ENCODE results near the gene AHNAK2.
"Not testable (repeated sequence)": the region's sequence is repeated elsewhere in the genome, so short reads cannot be mapped to it uniquely, and the experiment has no call there.

The AHNAK2 gene

GRCh38 chr14:104950701-104951100 is 27.5 kb downstream of the AHNAK2 start:
- not testable (repeated sequence) for DNase-seq

- DNase-seq: no peak
These were observed 28.2 kb downstream of the AHNAK2 start for GRCh38 chr14:104950021-104950420.

GRCh38 chr14:104949406-104949955 is 28.7 kb downstream of the AHNAK2 start:
- DNase-seq: not testable (repeated sequence)

GRCh38 chr14:104948736-104949031 is 29.5 kb downstream of the AHNAK2 start:
- DNase-seq: no peak

GRCh38 chr14:104947881-104948735 is 30.1 kb downstream of the AHNAK2 start:
- not testable (repeated sequence) for DNase-seq

- DNase-seq: not testable (repeated sequence)
These were observed 31.0 kb downstream of the AHNAK2 start for GRCh38 chr14:104947201-104947600.

- DNase-seq: not testable (repeated sequence)
These were observed 31.9 kb downstream of the AHNAK2 start for GRCh38 chr14:104945986-104946965.

GRCh38 chr14:104945266-104945665 is 32.9 kb downstream of the AHNAK2 start:
- not testable (repeated sequence) for DNase-seq

GRCh38 chr14:104944436-104945205 is 33.6 kb downstream of the AHNAK2 start:
- DNase-seq: not testable (repeated sequence)

GRCh38 chr14:104944016-104944308 is 34.2 kb downstream of the AHNAK2 start:
- not testable (repeated sequence) for DNase-seq

GRCh38 chr14:104943216-104944015 is 34.8 kb downstream of the AHNAK2 start:
- DNase-seq: not testable (repeated sequence)

GRCh38 chr14:104942586-104942985 is 35.6 kb downstream of the AHNAK2 start:
- no peak for DNase-seq

- no peak for DNase-seq
These were observed 36.4 kb downstream of the AHNAK2 start for GRCh38 chr14:104941508-104942365.

- DNase-seq: no peak
These were observed 37.5 kb downstream of the AHNAK2 start for GRCh38 chr14:104940526-104941150.

GRCh38 chr14:104939666-104940410 is 38.3 kb downstream of the AHNAK2 start:
- DNase-seq: no peak

- no peak for DNase-seq
These were observed 39.2 kb downstream of the AHNAK2 start for GRCh38 chr14:104938960-104939359.

GRCh38 chr14:104938436-104938835 is 39.7 kb downstream of the AHNAK2 start:
- no peak for DNase-seq

- DNase-seq: no peak
These were observed 40.3 kb downstream of the AHNAK2 start for GRCh38 chr14:104937694-104938365.

GRCh38 chr14:104937161-104937560 is 41.0 kb downstream of the AHNAK2 start:
- no peak for DNase-seq
